Sigmoid colon (tissue), 4 donors: ENCODE results near the gene SEC23A.
"Not testable (repeated sequence)": the region's sequence is repeated elsewhere in the genome, so short reads cannot be mapped to it uniquely, and the experiment has no call there.

Experiments
- EP300 ChIP-seq, 4 donors: sonication (generic); formaldehyde crosslinking; IDR thresholded peaks; one replicate each; pipeline ENCODE4 v1.6.1; 2017; ENCODE audit warnings: antibody characterized with exemption in 4 of 4
- POLR2A ChIP-seq, 2 donors: fragments of 450-650 bp; IDR thresholded peaks; one replicate each; pipeline ENCODE4 v1.6.1; 2016; ENCODE audit warnings: antibody characterized with exemption in 2 of 2, mild to moderate bottlenecking in 2 of 2, moderate library complexity in 2 of 2
- POLR2AphosphoS5 ChIP-seq, 4 donors: sonication (generic); formaldehyde crosslinking; IDR thresholded peaks; one replicate each; pipeline ENCODE4 v1.6.1; 2017; ENCODE audit warnings: antibody characterized with exemption in 4 of 4
- TF ChIP-seq, protein P1 (sequence below), 4 experiments: fragments of 450-650 bp in 3 of 4; fragments of 200-600 bp in 1 of 4; IDR thresholded peaks; one replicate each; pipeline ENCODE4 v1.5.1; 2016 to 2019; ENCODE audit warnings: antibody characterized with exemption in 4 of 4, mild to moderate bottlenecking in 3 of 4, moderate library complexity in 2 of 4

DNA sequence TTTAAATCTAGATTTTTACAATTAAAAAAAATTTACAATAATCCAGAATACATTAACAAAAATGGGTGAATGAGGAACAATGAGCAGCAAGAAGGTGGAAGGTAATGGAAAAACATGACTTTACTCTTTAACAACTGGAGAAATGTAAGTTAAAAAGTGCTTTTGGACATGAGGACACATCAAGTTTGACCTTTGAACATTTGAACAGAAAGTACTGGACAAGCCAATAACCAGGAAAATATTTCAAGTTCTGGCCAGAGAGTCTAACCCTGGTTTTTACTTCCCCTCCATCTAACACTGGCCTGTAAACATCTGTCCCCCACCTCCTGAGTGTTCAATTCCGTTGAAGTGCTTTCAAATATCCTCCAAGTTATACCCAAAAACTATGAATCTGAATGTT lies 94.1 kb downstream of the SEC23A start:
- TF ChIP-seq, protein P1, sequence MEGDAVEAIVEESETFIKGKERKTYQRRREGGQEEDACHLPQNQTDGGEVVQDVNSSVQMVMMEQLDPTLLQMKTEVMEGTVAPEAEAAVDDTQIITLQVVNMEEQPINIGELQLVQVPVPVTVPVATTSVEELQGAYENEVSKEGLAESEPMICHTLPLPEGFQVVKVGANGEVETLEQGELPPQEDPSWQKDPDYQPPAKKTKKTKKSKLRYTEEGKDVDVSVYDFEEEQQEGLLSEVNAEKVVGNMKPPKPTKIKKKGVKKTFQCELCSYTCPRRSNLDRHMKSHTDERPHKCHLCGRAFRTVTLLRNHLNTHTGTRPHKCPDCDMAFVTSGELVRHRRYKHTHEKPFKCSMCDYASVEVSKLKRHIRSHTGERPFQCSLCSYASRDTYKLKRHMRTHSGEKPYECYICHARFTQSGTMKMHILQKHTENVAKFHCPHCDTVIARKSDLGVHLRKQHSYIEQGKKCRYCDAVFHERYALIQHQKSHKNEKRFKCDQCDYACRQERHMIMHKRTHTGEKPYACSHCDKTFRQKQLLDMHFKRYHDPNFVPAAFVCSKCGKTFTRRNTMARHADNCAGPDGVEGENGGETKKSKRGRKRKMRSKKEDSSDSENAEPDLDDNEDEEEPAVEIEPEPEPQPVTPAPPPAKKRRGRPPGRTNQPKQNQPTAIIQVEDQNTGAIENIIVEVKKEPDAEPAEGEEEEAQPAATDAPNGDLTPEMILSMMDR (IDR thresholded peaks at IDR 0.05), result not testable (repeated sequence)
- TF ChIP-seq EP300, POLR2AphosphoS5, POLR2A (IDR thresholded peaks at IDR 0.05): not testable (repeated sequence)
